SK-MEL-5 (cell line): ENCODE data around the gene NFATC4. TPM values are rescaled to one million over a fixed set of nuclear protein-coding genes. Genes with fewer than 3 reads are reported as not detected.
"Not testable (repeated sequence)": the region's sequence is repeated elsewhere in the genome, so short reads cannot be mapped to it uniquely, and the experiment has no call there.

Experiments used
- DNase-seq: peaks from one replicate; pipeline ENCODE4 v3.0.0-alpha.2; 2016; ENCODE audit warnings: low read depth, low spot score
- in situ Hi-C: cut with HindIII; loops from 2 replicates; pipeline ENCODE4 v1.10.0; 2016; ENCODE audit warnings: low sequenced_read_pairs, high pct_unique_total_duplicates, low pct_unique_long_range_greater_than_20kb
- total RNA-seq: library from RNA; depleted of rRNA; stranded (reverse); fragments of >200 nt; shearing (Covaris generic); gene quantifications from 2 replicates; pipeline ENCODE4 v1.2.3, GENCODE V29; 2014

Gene NFATC4
- total RNA-seq, 1 experiment from 2014 or later, result 0.05 TPM

- in situ Hi-C loops, result no loop called here
- DNase-seq, result no peak
Measured at GRCh38 chr14:24377126-24377525, 9.1 kb downstream of the NFATC4 start.

DNA sequence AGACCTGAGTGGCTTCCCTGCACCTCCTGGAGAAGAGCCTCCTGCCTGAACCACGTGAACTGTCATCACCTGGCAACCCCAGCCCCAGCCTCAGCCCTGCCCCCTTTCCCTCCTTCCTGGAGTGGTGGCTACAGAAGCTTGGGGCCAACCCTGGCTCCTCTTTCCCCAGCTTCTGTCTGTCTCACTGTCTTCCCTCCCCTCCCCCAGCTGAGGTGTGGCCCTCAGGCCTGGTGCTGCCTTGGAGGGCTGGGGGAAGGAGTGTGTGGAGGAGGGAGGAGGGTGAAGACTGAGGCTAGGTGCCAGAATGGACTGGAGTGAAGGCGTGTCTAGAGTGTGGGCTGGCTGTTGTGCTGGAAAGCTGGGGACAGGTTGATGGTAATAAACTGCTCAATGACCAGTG, 9.7 kb downstream of the NFATC4 start:
- in situ Hi-C loops, result no loop called here
- no peak for DNase-seq

GRCh38 chr14:24378327-24378726, 10.3 kb downstream of the NFATC4 start:
- DNase-seq, result no peak
- in situ Hi-C loops, result no loop called here

DNA sequence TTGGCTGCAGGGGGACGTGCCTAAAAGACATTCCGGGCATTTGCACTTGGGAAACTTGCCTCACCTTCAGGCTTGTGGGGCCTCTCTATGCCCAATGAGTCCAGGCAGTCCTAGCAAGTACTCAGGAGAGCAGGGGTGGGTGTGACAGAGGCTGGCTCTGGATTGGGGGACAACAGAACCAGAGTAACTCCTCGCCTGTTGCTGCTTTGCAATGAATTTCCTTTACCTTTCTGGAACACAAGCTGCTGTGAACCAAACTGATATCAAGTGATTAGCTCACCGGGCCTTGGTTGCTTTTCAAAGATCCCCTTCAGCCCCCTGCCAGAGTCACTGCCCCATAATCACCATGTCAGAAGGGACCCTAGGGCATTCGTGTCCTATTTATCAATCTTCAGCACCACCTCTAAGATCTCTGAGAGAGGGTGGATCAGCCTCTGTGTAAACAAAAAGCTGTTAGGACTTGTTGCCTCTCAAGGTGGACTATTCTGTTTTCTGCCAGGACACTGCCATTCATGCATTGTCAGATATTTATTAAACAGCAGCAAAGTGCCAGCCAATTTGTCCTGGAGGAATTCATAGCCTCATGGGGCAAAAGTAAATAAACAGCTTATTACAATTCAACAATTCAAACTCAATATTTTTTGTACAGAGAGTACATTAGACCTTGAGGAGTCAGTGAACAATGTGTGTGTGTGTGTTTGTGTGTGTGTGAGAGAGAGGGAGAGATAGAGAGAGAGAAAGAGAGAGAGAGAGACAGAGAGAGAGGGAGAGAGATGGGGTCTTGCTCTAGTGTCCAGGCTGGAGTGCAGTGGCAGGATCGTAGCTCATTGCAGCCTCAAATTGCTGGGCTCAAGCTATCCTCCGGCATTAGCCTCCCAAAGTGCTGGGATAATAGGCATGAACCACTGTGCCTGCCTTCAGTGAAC, 11.3 kb downstream of the NFATC4 start:
- in situ Hi-C loops, result no loop called here
- no peak for DNase-seq

- in situ Hi-C loops, result no loop called here
- DNase-seq, result no peak
Measured at GRCh38 chr14:24379907-24380730, 12.1 kb downstream of the NFATC4 start.

GRCh38 chr14:24381363-24382063, 13.5 kb downstream of the NFATC4 start:
- in situ Hi-C loops, result no loop called here
- DNase-seq, result no peak

- in situ Hi-C loops, result no loop called here
- no peak for DNase-seq
Measured at GRCh38 chr14:24382064-24382371, 14.0 kb downstream of the NFATC4 start.

- in situ Hi-C loops, result no loop called here
- DNase-seq, result no peak
Measured at GRCh38 chr14:24384169-24384568, 16.2 kb downstream of the NFATC4 start.

- in situ Hi-C loops, result no loop called here
- no peak for DNase-seq
Measured at GRCh38 chr14:24385524-24385923, 17.5 kb downstream of the NFATC4 start.

DNA sequence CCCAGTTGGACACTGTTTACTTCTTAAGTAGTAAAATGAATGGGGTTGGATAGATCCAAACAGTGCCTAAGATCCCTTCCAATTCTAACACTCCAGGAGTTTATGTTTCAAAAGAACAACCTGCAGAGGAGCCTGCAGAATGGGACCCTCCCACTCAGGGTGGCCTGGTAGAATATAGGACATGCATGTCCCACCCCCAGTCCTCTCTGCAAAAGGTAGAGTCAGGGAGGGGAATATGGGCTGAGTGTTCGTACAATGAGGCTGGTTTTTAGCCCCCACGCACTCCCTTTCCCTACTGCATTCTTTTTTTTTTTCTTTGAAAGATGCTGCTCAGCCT, 19.0 kb downstream of the NFATC4 start:
- in situ Hi-C loops, result no loop called here

DNA sequence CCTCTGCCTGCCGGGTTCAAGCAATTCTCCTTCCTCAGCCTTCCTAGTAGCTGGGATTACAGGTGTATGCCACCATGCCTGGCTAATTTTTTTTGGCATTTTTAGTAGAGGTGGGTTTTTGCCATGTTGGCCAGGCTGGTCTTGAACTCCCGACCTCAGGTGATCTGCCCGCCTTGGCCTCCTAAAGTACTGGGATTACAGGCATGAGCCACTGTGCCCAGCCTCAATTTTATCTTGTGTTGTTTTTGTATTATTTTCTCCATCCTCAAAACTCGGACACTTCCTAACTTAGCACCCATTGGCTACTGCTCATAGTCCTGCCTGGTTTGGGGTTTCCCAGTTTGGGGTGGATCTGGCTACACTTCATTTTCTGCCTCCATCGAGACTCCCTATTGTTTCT, 19.6 kb downstream of the NFATC4 start:
- in situ Hi-C loops, DNase-seq: not testable (repeated sequence)

More for the DNA sequence above, 19.0 kb downstream of the NFATC4 start:
- DNase-seq, result no peak

DNA sequence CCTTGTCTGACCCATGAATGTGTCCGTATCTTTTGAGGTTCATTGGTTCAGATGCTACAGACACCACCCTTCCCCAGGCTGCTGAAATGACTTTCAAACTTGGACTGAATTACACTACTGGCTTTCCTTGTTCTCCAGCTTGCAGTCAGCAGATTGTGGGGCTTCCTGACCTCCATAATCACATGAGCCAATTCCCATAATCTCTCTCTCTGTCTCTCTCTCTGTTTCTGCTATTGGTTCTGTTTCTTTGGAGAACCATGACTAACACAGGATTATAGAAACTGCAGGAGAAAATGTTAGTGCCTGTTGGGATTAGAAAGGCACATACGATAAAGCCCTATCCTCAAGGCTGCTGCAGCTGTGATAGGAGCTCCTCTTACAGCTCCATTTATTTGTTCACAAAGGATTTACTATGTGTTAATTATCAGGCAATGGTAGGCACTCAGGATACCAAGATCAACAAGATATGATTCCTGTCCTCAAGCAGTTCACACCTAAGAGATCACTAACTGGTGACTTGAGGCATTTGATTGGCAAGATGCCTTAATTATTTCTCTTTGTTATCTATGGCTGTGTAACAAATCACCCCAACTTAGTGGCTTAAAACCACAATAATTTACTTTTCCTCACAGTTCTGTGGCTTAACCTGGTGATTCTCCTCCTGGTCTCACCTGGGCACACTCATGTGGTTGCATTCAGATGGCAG, 20.6 kb downstream of the NFATC4 start:
- in situ Hi-C loops, result no loop called here
- DNase-seq, result peak; percentile 55

GRCh38 chr14:24389226-24389848, 21.4 kb downstream of the NFATC4 start:
- in situ Hi-C loops, result no loop called here
- no peak for DNase-seq

DNA sequence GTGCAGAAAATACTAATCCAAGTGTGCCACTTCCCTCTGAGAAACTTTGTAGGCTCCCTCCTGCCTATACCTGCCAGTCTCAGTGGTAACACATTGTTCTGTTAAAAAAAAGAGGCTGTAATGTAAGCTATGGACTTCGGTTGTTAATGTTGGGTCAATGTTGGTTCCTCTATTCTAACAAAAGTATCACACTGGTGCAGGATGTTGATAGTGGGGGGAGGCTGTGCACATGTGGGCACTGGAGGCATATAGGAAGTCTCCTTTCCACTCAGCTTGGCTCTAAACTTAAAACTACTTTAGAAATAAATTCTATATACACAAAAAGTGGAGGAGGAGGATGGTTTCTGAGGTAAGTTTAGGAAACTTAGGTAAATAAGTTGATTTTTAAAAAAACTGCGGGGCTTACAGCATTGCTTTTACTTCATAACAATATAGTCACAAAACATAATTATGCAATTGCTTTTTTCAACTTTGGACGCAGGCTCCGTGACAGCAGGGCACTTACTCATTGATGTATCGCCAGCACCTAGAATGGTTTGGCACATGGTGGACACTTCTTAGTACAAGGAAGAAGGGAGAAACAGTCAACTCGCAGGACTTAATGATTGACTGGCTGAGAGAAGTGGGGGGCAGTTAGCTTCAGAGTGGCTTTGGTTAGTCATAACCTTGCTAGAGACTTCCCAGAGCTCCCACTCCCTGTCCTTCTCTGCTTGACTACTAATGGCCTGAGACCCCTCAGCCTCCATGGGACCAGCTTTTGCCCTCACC, 22.9 kb downstream of the NFATC4 start:
- in situ Hi-C loops, result no loop called here

DNA sequence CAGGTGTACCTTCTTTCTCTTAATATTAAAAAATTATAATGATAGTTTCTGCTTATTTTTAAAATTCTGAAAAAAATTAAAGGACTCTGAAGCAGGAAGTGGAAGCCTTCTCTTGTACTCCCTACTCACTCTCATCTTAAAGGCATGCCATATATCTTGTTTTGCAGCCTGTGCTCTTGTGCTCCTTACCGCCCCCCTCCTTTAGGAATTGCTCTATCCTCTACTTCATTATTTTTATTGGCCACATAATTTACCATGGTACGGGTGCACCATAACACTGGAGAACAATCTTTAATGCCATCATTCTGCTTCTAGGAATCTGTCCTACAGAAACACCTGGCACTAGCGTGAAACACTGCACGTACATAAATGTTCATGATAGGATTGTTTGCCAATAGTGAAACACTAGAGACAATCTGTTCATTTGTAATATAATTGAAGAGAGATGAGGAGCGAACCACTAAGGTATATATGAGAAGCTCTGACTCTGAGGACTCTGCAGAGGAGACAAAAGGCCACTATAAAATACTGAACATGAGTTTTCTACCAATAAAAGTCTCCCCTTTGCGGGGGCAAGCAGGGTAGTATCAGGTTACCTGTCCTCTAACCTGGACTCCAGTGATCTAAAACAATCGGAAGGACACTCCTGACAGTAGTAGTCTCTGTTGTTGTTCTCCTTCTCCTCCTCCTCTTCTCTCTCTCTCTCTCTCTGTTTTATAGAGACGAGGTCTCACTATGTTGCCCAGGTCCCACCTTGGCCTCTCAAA, 24.5 kb downstream of the NFATC4 start:
- in situ Hi-C loops, result no loop called here
- no peak for DNase-seq

More for the DNA sequence above, 22.9 kb downstream of the NFATC4 start:
- DNase-seq, result no peak

DNA sequence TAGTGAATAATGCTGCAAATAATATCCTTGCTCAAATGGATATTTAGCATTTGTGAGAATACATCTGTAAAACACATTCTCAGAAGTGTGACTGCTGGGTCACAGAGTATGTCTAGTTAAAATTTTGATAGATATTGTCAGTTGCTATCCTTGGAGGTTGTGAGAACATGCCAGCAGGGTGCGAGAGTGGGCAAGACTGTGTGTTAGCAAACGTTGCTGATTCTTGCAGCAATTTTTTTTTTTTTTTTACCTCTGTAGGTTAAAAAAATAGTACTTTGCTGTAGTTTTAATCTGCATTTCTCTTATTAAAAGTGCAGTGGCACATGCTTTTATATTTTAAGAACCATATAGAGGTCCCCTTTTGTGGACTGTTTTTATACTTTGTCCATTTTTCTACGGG, 26.3 kb downstream of the NFATC4 start:
- peak; percentile 24 for DNase-seq
- in situ Hi-C loops, result no loop called here
